Neuron (in vitro differentiated cells): ENCODE data around the gene RCBTB1.
"Not testable (repeated sequence)": the region's sequence is repeated elsewhere in the genome, so short reads cannot be mapped to it uniquely, and the experiment has no call there.

Experiments
- H2AFZ ChIP-seq: one replicate; pipeline ENCODE4 v1.6.1; 2013; ENCODE audit warnings: low read depth, mild to moderate bottlenecking, inconsistent platforms, low read length, moderate library complexity
- H3K27me3 ChIP-seq: one replicate; pipeline ENCODE4 v1.6.1; 2013; ENCODE audit warnings: low read length; ENCODE audit not compliant: insufficient read depth
- H3K36me3 ChIP-seq: one replicate; pipeline ENCODE4 v1.6.1; 2013; ENCODE audit warnings: low read length; ENCODE audit not compliant: insufficient read depth
- H3K4me1 ChIP-seq: one replicate; pipeline ENCODE4 v1.6.1; 2013; ENCODE audit warnings: low read length; ENCODE audit not compliant: insufficient read depth
- H3K4me3 ChIP-seq: 2 replicates; pipeline ENCODE4 v1.5.1; 2013; ENCODE audit warnings: mild to moderate bottlenecking, low read length, moderate library complexity
- H3K9me3 ChIP-seq: one replicate; pipeline ENCODE4 v1.6.1; 2013; ENCODE audit warnings: low read length

RCBTB1 gene

GRCh38 chr13:49616676-49617065, 31.3 kb upstream of the RCBTB1 start:
- no peaks in the 10 kb centered on the region for H3K36me3 ChIP-seq

GRCh38 chr13:49615836-49616675, 30.7 kb upstream of the RCBTB1 start:
- H3K4me3 ChIP-seq: no peak overlapping the region
- H3K4me1 ChIP-seq: peaks cover 12% of the 10 kb centered on the region
- H3K36me3 ChIP-seq: no peaks in the 10 kb centered on the region
- no peaks in the 10 kb centered on the region for H3K9me3 ChIP-seq
- H3K27me3 ChIP-seq: no peaks in the 10 kb centered on the region
- peak overlapping the region; percentile 100 for H2AFZ ChIP-seq

More at GRCh38 chr13:49616676-49617065, 31.3 kb upstream of the RCBTB1 start:
- H3K27me3 ChIP-seq: no peaks in the 10 kb centered on the region
- no peak overlapping the region for H3K4me3 ChIP-seq
- peak overlapping the region; percentile 100 for H2AFZ ChIP-seq
- H3K9me3 ChIP-seq: no peaks in the 10 kb centered on the region
- peaks cover 12% of the 10 kb centered on the region for H3K4me1 ChIP-seq

- not testable (repeated sequence) for H3K9me3 ChIP-seq, H3K4me1 ChIP-seq, H3K4me3 ChIP-seq, H3K27me3 ChIP-seq, H2AFZ ChIP-seq, H3K36me3 ChIP-seq
These were observed 26.7 kb upstream of the RCBTB1 start for GRCh38 chr13:49612042-49612441.

- Histone ChIP-seq H3K27me3 (no peaks in the 10 kb centered on the region), H3K36me3 (no peaks in the 10 kb centered on the region), H3K4me1 (no peaks in the 10 kb centered on the region), H2AFZ (no peak overlapping the region), H3K9me3 (no peaks in the 10 kb centered on the region), H3K4me3 (no peak overlapping the region)
These were observed 24.8 kb upstream of the RCBTB1 start for GRCh38 chr13:49610176-49610575.

- Histone ChIP-seq H3K36me3 (no peaks in the 10 kb centered on the region), H3K4me3 (no peak overlapping the region), H3K27me3 (no peaks in the 10 kb centered on the region), H3K4me1 (no peaks in the 10 kb centered on the region), H2AFZ (no peak overlapping the region), H3K9me3 (no peaks in the 10 kb centered on the region)
These were observed 23.4 kb upstream of the RCBTB1 start for GRCh38 chr13:49608651-49609331.

GRCh38 chr13:49607761-49608160, 22.4 kb upstream of the RCBTB1 start:
- H3K27me3 ChIP-seq: no peaks in the 10 kb centered on the region
- H3K4me1 ChIP-seq: no peaks in the 10 kb centered on the region

GRCh38 chr13:49606747-49607648, 21.6 kb upstream of the RCBTB1 start:
- no peaks in the 10 kb centered on the region for H3K9me3 ChIP-seq

More at GRCh38 chr13:49607761-49608160, 22.4 kb upstream of the RCBTB1 start:
- no peak overlapping the region for H3K4me3 ChIP-seq
- H3K36me3 ChIP-seq: no peaks in the 10 kb centered on the region
- H2AFZ ChIP-seq: peak overlapping the region; percentile 79
- H3K9me3 ChIP-seq: no peaks in the 10 kb centered on the region

GRCh38 chr13:49604570-49604969, 19.2 kb upstream of the RCBTB1 start:
- Histone ChIP-seq H3K36me3 (no peaks in the 10 kb centered on the region), H2AFZ (no peak overlapping the region), H3K4me3 (no peak overlapping the region), H3K27me3 (no peaks in the 10 kb centered on the region), H3K9me3 (no peaks in the 10 kb centered on the region), H3K4me1 (no peaks in the 10 kb centered on the region)

More at GRCh38 chr13:49606747-49607648, 21.6 kb upstream of the RCBTB1 start:
- Histone ChIP-seq H3K27me3 (no peaks in the 10 kb centered on the region), H3K4me3 (peak overlapping the region; percentile 7), H3K36me3 (no peaks in the 10 kb centered on the region), H2AFZ (peak overlapping the region; percentile 79), H3K4me1 (no peaks in the 10 kb centered on the region)

GRCh38 chr13:49602615-49603014, 17.3 kb upstream of the RCBTB1 start:
- H2AFZ ChIP-seq, H3K27me3 ChIP-seq, H3K4me3 ChIP-seq, H3K4me1 ChIP-seq, H3K9me3 ChIP-seq, H3K36me3 ChIP-seq: not testable (repeated sequence)

GRCh38 chr13:49602005-49602404, 16.6 kb upstream of the RCBTB1 start:
- Histone ChIP-seq H3K4me1 (no peaks in the 10 kb centered on the region), H3K4me3 (no peak overlapping the region), H3K27me3 (no peaks in the 10 kb centered on the region), H3K9me3 (no peaks in the 10 kb centered on the region), H3K36me3 (no peaks in the 10 kb centered on the region), H2AFZ (no peak overlapping the region)

- H3K4me3 ChIP-seq: no peak overlapping the region
- H3K4me1 ChIP-seq: no peaks in the 10 kb centered on the region
- no peaks in the 10 kb centered on the region for H3K27me3 ChIP-seq
- no peaks in the 10 kb centered on the region for H3K36me3 ChIP-seq
- no peaks in the 10 kb centered on the region for H3K9me3 ChIP-seq
- no peak overlapping the region for H2AFZ ChIP-seq
These were observed 11.8 kb upstream of the RCBTB1 start for GRCh38 chr13:49597043-49597641.

- Histone ChIP-seq H2AFZ (no peak overlapping the region), H3K4me1 (no peaks in the 10 kb centered on the region), H3K9me3 (no peaks in the 10 kb centered on the region), H3K27me3 (no peaks in the 10 kb centered on the region), H3K4me3 (no peak overlapping the region), H3K36me3 (no peaks in the 10 kb centered on the region)
These were observed 10.9 kb upstream of the RCBTB1 start for GRCh38 chr13:49596221-49596620.
